IMR-90 (cell line): ENCODE data around the gene UBL4A.

ENCODE experiments used
- MAFK ChIP-seq: IDR thresholded peaks from 2 replicates; pipeline ENCODE4 v1.6.1; 2012; ENCODE audit warnings: low read depth, low read length, improper control_type of control experiment
- POLR2A ChIP-seq: IDR thresholded peaks from 2 replicates; pipeline ENCODE4 v1.6.1; 2012; ENCODE audit warnings: mild to moderate bottlenecking, low read depth, low read length
- TF ChIP-seq, protein P1 (sequence below): conservative IDR thresholded peaks from 2 replicates; pipeline ENCODE4 v1.5.1; 2012; ENCODE audit warnings: mild to moderate bottlenecking, low read depth, low read length, improper control_type of control experiment

DNA sequence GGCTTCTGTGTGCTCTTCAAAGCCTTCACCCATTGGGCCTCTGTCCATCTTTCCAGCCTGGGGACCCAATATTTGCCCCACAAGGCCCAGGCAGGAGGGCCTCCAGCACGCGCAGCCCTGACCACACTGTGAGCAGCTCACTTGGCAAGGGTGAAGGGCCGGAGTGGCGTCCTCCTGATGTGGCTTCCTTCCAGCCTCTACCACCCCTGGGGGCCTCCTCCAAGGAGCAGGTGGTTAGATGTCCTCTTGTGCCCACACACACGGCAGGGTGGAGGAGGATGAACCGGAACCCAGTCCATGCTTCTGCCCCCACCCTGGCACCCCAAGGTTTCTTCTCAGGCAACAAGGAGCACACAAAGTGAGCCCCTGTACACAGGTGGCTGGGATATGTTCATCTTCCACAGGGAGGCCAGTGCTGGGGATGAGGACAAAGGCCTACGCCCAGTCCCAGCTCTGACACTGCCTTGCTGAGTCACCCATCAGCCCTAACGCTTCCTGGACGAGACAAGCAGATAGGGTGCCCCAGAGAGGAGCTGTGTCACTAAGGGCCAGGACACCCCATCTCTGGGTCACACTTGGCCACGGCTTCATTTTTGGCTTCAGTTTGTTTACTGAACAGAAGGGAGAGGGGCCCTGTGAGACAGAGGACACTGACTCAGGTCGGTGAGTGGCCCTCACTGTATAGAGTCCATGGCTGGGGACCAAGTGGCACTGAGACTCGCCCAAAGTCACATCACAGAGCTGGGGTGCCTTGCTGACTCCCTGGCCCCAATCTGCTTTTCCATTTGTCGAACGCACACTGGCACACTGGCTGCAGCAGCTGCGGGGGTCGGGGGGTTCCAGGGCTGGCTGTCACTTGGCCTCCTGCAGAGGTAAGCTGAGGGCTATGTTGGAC is 1.9 kb downstream of the UBL4A start:
- TF ChIP-seq, protein P1, sequence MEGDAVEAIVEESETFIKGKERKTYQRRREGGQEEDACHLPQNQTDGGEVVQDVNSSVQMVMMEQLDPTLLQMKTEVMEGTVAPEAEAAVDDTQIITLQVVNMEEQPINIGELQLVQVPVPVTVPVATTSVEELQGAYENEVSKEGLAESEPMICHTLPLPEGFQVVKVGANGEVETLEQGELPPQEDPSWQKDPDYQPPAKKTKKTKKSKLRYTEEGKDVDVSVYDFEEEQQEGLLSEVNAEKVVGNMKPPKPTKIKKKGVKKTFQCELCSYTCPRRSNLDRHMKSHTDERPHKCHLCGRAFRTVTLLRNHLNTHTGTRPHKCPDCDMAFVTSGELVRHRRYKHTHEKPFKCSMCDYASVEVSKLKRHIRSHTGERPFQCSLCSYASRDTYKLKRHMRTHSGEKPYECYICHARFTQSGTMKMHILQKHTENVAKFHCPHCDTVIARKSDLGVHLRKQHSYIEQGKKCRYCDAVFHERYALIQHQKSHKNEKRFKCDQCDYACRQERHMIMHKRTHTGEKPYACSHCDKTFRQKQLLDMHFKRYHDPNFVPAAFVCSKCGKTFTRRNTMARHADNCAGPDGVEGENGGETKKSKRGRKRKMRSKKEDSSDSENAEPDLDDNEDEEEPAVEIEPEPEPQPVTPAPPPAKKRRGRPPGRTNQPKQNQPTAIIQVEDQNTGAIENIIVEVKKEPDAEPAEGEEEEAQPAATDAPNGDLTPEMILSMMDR = no peak
- no peak for TF ChIP-seq POLR2A
- no peak for TF ChIP-seq MAFK
